ENCODE results near the gene MIER2. TPM values are rescaled to one million over a fixed set of nuclear protein-coding genes. Genes with fewer than 3 reads are reported as not detected.

MIER2 gene
- total RNA-seq, 1 experiment from 2014 or later: 40.1 TPM

GRCh38 chr19:280541-281009 lies 64.0 kb downstream of the MIER2 start:
- BruUV-seq (replicated peaks): no TSS peak
- Mint-ChIP-seq H3K36me3 (ENCODE audit: insufficient read depth, unreplicated experiment) (peaks cover 4% of the 10 kb centered on the region), H3K4me3 (ENCODE audit: unreplicated experiment) (no peak overlapping the region), H3K27ac (ENCODE audit: unreplicated experiment) (no peak overlapping the region), H3K27me3 (ENCODE audit: insufficient read depth, unreplicated experiment) (no peaks in the 10 kb centered on the region), H3K4me1 (ENCODE audit: low read depth, unreplicated experiment) (no peaks in the 10 kb centered on the region), H3K9me3 (ENCODE audit: unreplicated experiment) (no peaks in the 10 kb centered on the region)
- ChIA-PET POLR2A (no interaction called here), CTCF (no interaction called here)
- Histone ChIP-seq H3K36me3 (ENCODE audit: control insufficient read depth, insufficient read depth, low read length) (no peaks in the 10 kb centered on the region), H3K4me1 (no peaks in the 10 kb centered on the region), H3K9me3 (no peaks in the 10 kb centered on the region), H3K4me3 (ENCODE audit: low read depth, low read length) (no peak overlapping the region), H3K27me3 (replicated peaks; ENCODE audit: control insufficient read depth, insufficient read depth, low read length) (no peaks in the 10 kb centered on the region)
- no peak for TF ChIP-seq CTCF (IDR thresholded peaks at IDR 0.05; ENCODE audit: insufficient read depth in 1 of 2, low read depth in 1 of 2, low read length in 1 of 2, severe bottlenecking in 1 of 2, unreplicated experiment in 1 of 2)
- intact Hi-C loops (cut with micrococcal nuclease; ENCODE audit: unreplicated experiment): no loop called here
- DNase-seq: no peak

GRCh38 chr19:279656-280055 lies 64.9 kb downstream of the MIER2 start:
- POLR2A ChIA-PET: no interaction called here
- H3K27me3 Mint-ChIP-seq (ENCODE audit: insufficient read depth, unreplicated experiment): no peaks in the 10 kb centered on the region

GRCh38 chr19:279231-279630 lies 65.4 kb downstream of the MIER2 start:
- no peaks in the 10 kb centered on the region for H3K36me3 ChIP-seq (ENCODE audit: control insufficient read depth, insufficient read depth, low read length)
- H3K4me1 Mint-ChIP-seq (ENCODE audit: low read depth, unreplicated experiment): no peaks in the 10 kb centered on the region
- no peaks in the 10 kb centered on the region for H3K27me3 Mint-ChIP-seq (ENCODE audit: insufficient read depth, unreplicated experiment)
- H3K27me3 ChIP-seq (replicated peaks; ENCODE audit: control insufficient read depth, insufficient read depth, low read length): no peaks in the 10 kb centered on the region
- intact Hi-C loops (cut with micrococcal nuclease; ENCODE audit: unreplicated experiment): no loop called here
- TF ChIP-seq CTCF (IDR thresholded peaks at IDR 0.05; ENCODE audit: insufficient read depth in 1 of 2, low read depth in 1 of 2, low read length in 1 of 2, severe bottlenecking in 1 of 2, unreplicated experiment in 1 of 2): no peak
- H3K4me3 ChIP-seq (ENCODE audit: low read depth, low read length): no peak overlapping the region
- POLR2A ChIA-PET: no interaction called here
- DNase-seq: no peak
- CTCF ChIA-PET: interaction anchor here (0.5 kb wide), 1 partner anchor 27 kb away, joined by 3 read pairs; no protein-coding TSS in a partner anchor
- peaks cover 4% of the 10 kb centered on the region for H3K36me3 Mint-ChIP-seq (ENCODE audit: insufficient read depth, unreplicated experiment)
- H3K9me3 ChIP-seq: no peaks in the 10 kb centered on the region
- H3K9me3 Mint-ChIP-seq (ENCODE audit: unreplicated experiment): no peaks in the 10 kb centered on the region
- H3K4me3 Mint-ChIP-seq (ENCODE audit: unreplicated experiment): no peak overlapping the region
- H3K4me1 ChIP-seq: no peaks in the 10 kb centered on the region
- no peak overlapping the region for H3K27ac Mint-ChIP-seq (ENCODE audit: unreplicated experiment)
- no TSS peak for BruUV-seq (replicated peaks)

More at GRCh38 chr19:279656-280055, 64.9 kb downstream of the MIER2 start:
- Histone ChIP-seq H3K4me3 (ENCODE audit: low read depth, low read length) (no peak overlapping the region), H3K36me3 (ENCODE audit: control insufficient read depth, insufficient read depth, low read length) (no peaks in the 10 kb centered on the region), H3K27me3 (replicated peaks; ENCODE audit: control insufficient read depth, insufficient read depth, low read length) (no peaks in the 10 kb centered on the region), H3K9me3 (no peaks in the 10 kb centered on the region), H3K4me1 (no peaks in the 10 kb centered on the region)
- no peak for DNase-seq
- CTCF ChIA-PET: interaction anchor here (0.5 kb wide), 1 partner anchor 27 kb away, joined by 3 read pairs; no protein-coding TSS in a partner anchor
- peaks cover 4% of the 10 kb centered on the region for H3K36me3 Mint-ChIP-seq (ENCODE audit: insufficient read depth, unreplicated experiment)
- no peaks in the 10 kb centered on the region for H3K4me1 Mint-ChIP-seq (ENCODE audit: low read depth, unreplicated experiment)
- intact Hi-C loops (cut with micrococcal nuclease; ENCODE audit: unreplicated experiment): no loop called here
- H3K27ac Mint-ChIP-seq (ENCODE audit: unreplicated experiment): no peak overlapping the region
- no peaks in the 10 kb centered on the region for H3K9me3 Mint-ChIP-seq (ENCODE audit: unreplicated experiment)
- H3K4me3 Mint-ChIP-seq (ENCODE audit: unreplicated experiment): no peak overlapping the region
- TF ChIP-seq CTCF (IDR thresholded peaks at IDR 0.05; ENCODE audit: insufficient read depth in 1 of 2, low read depth in 1 of 2, low read length in 1 of 2, severe bottlenecking in 1 of 2, unreplicated experiment in 1 of 2): no peak
- no TSS peak for BruUV-seq (replicated peaks)

All from Caco-2 (cell line).